GM12872 (cell line): Measurements from ENCODE around the gene CPED1.

Experiments
- CTCF ChIP-seq: IDR thresholded peaks from 3 replicates; pipeline ENCODE4 v1.5.1; 2011; ENCODE audit warnings: low read depth, mild to moderate bottlenecking, low read length, moderate library complexity; ENCODE audit not compliant: insufficient read depth

The CPED1 gene

DNA sequence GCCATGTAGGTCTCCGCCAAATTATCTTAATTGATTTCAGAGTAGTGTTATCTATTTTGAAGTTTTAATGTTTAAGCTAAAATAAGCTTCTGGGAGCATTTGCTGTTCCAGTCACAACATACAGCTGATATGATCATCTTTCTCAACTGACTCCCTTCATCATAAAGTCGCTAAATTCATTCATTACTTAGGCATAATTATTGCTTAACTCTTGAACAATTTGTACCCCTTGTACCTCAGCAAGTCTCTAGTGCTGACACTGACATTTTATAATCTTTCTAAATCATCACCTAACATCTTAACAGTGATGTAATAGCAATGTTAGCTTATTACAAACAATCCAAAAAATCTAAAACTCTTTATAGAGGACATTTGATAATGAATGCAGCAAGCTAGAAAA lies 286.0 kb downstream of the CPED1 start:
- no peak for TF ChIP-seq CTCF

- TF ChIP-seq CTCF = no peak
These were observed 286.7 kb downstream of the CPED1 start for GRCh38 chr7:121275204-121275603.

- no peak for TF ChIP-seq CTCF
These were observed 287.8 kb downstream of the CPED1 start for GRCh38 chr7:121276313-121276712.

GRCh38 chr7:121278120-121279021 lies 289.9 kb downstream of the CPED1 start:
- TF ChIP-seq CTCF = no peak

- no peak for TF ChIP-seq CTCF
These were observed 290.6 kb downstream of the CPED1 start for GRCh38 chr7:121279060-121279620.

DNA sequence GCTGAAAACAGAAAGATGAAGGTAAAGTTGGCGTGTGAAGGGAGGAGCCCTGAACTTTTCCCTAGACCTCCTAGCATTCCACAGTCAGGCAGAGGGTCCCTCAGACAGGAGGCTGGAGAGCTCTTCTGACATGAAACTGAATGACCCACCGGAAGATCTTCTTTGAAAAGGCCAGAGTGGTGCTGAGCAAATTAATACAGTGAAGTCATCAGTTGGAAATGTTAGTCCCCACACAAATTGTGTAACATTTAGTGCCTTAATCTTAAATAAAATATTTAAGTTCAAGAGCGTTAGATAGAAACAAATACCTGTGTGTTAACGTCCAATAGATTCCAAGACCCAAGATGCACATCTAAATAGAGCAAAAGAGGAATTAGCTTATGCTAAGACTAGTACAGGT lies 291.3 kb downstream of the CPED1 start:
- TF ChIP-seq CTCF = no peak

GRCh38 chr7:121280656-121281055 lies 292.1 kb downstream of the CPED1 start:
- TF ChIP-seq CTCF = no peak
